SK-N-MC (cell line): Measurements from ENCODE around the gene TGFBR3.

Source experiments
- EZH2 ChIP-seq: fragments of 200-600 bp; sonication (generic); IDR thresholded peaks from one replicate; pipeline ENCODE4 v1.6.1; 2017; ENCODE audit warnings: antibody characterized with exemption
- FOXP2 ChIP-seq: optimal IDR thresholded peaks from 2 replicates; pipeline ENCODE3; 2011; ENCODE audit warnings: mild to moderate bottlenecking, moderate library complexity; ENCODE audit not compliant: insufficient read depth; ENCODE audit errors: extremely low read length, control extremely low read depth
- POLR2AphosphoS5 ChIP-seq: IDR thresholded peaks from 2 replicates; pipeline ENCODE4 v1.6.1; 2012; ENCODE audit warnings: mild to moderate bottlenecking, low read depth, low read length, borderline replicate concordance

DNA sequence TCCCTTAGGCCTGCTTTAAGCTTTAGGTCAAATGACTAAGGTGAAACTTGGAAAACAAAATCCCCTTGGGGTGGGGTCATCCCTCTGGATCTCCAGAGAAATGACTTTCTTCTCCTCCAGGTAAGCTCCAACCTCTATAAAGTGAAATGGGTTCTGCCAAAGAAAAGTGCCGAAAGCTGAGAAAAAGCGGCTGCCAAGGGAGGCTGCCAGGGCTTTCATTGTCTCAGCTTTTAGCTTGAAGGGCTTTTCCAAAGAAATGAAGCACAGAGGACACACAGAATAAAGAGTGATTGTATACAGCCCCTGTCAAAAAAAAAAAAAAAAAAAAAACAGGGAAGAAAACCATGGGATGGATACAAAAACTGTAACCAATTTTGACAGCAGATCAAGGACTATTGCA is 126.9 kb downstream of the TGFBR3 start:
- no peak for TF ChIP-seq EZH2
- no peak for TF ChIP-seq POLR2AphosphoS5
- TF ChIP-seq FOXP2 = no peak
